Nephron (organoid): Measurements from ENCODE around the gene CCDC9B.

Experiments
- H3K27ac Mint-ChIP-seq, 3 experiments: 2 replicates each; pipeline ENCODE4 v1.8.0; 2020; ENCODE audit warnings: mixed read lengths in 3 of 3, mild to moderate bottlenecking in 2 of 3, moderate library complexity in 1 of 3
- H3K27me3 Mint-ChIP-seq: 2 replicates; pipeline ENCODE4 v1.8.0; 2021; ENCODE audit warnings: low read depth, mild to moderate bottlenecking, moderate library complexity, mixed read lengths
- H3K36me3 Mint-ChIP-seq: 2 replicates; pipeline ENCODE4 v1.8.0; 2020; ENCODE audit warnings: low read depth, mixed read lengths
- H3K4me1 Mint-ChIP-seq: 2 replicates; pipeline ENCODE4 v1.8.0; 2020; ENCODE audit warnings: mixed read lengths
- H3K4me3 Mint-ChIP-seq, 3 experiments: 2 replicates each; pipeline ENCODE4 v1.8.0; 2020; ENCODE audit warnings: mild to moderate bottlenecking in 3 of 3, mixed read lengths in 3 of 3, moderate library complexity in 2 of 3
- H3K9me3 Mint-ChIP-seq: 2 replicates; pipeline ENCODE4 v1.8.0; 2020; ENCODE audit warnings: mixed read lengths
- CTCF ChIP-seq, 3 experiments: fragments of 200-600 bp; sonication (generic); IDR thresholded peaks; one replicate each; pipeline ENCODE4 v1.5.0; 2021; ENCODE audit warnings: antibody characterized with exemption in 3 of 3; ENCODE audit not compliant: unreplicated experiment in 3 of 3

CCDC9B gene

GRCh38 chr15:40331637-40332036 is 9.1 kb downstream of the CCDC9B start:
- no peaks in the 10 kb centered on the region for H3K9me3 Mint-ChIP-seq
- H3K27me3 Mint-ChIP-seq, result peaks cover 14% of the 10 kb centered on the region
- no peak overlapping the region for H3K4me3 Mint-ChIP-seq
- peaks cover 67% of the 10 kb centered on the region for H3K4me1 Mint-ChIP-seq
- TF ChIP-seq CTCF (IDR thresholded peaks at IDR 0.05; ENCODE audit: unreplicated experiment in 3 of 3), result no peak
- no peaks in the 10 kb centered on the region for H3K36me3 Mint-ChIP-seq
- H3K27ac Mint-ChIP-seq, result no peak overlapping the region

- no peak overlapping the region for H3K27ac Mint-ChIP-seq
- H3K36me3 Mint-ChIP-seq, result no peaks in the 10 kb centered on the region
- H3K27me3 Mint-ChIP-seq, result peaks cover 18% of the 10 kb centered on the region
- no peaks in the 10 kb centered on the region for H3K9me3 Mint-ChIP-seq
- H3K4me3 Mint-ChIP-seq, result peak overlapping the region in 1 of 3 experiments; percentile 27
- peaks cover 70% of the 10 kb centered on the region for H3K4me1 Mint-ChIP-seq
- no peak for TF ChIP-seq CTCF (IDR thresholded peaks at IDR 0.05; ENCODE audit: unreplicated experiment in 3 of 3)
Measured at GRCh38 chr15:40331026-40331425, 9.7 kb downstream of the CCDC9B start.

- no peak for TF ChIP-seq CTCF (IDR thresholded peaks at IDR 0.05; ENCODE audit: unreplicated experiment in 3 of 3)
- peaks cover 67% of the 10 kb centered on the region for H3K4me1 Mint-ChIP-seq
- H3K27ac Mint-ChIP-seq, result peak overlapping the region; percentile 42 to 68 (median 47)
- no peaks in the 10 kb centered on the region for H3K9me3 Mint-ChIP-seq
- H3K36me3 Mint-ChIP-seq, result peaks cover 1% of the 10 kb centered on the region
- H3K27me3 Mint-ChIP-seq, result peaks cover 14% of the 10 kb centered on the region
- no peak overlapping the region for H3K4me3 Mint-ChIP-seq
Measured at GRCh38 chr15:40330368-40330836, 10.3 kb downstream of the CCDC9B start.

GRCh38 chr15:40329804-40330203 is 10.9 kb downstream of the CCDC9B start:
- H3K36me3 Mint-ChIP-seq, result peaks cover 5% of the 10 kb centered on the region
- H3K9me3 Mint-ChIP-seq, result no peaks in the 10 kb centered on the region
- no peak for TF ChIP-seq CTCF (IDR thresholded peaks at IDR 0.05; ENCODE audit: unreplicated experiment in 3 of 3)
- peaks cover 71% of the 10 kb centered on the region for H3K4me1 Mint-ChIP-seq
- H3K27me3 Mint-ChIP-seq, result peaks cover 18% of the 10 kb centered on the region
- H3K4me3 Mint-ChIP-seq, result no peak overlapping the region
- peak overlapping the region in 1 of 3 experiments; percentile 47 for H3K27ac Mint-ChIP-seq

- no peak for TF ChIP-seq CTCF (IDR thresholded peaks at IDR 0.05; ENCODE audit: unreplicated experiment in 3 of 3)
- Mint-ChIP-seq H3K36me3 (peaks cover 5% of the 10 kb centered on the region), H3K4me3 (peak overlapping the region in 2 of 3 experiments; percentile 4 to 59), H3K27me3 (peaks cover 18% of the 10 kb centered on the region), H3K27ac (peak overlapping the region; percentile 28 to 78 (median 33)), H3K9me3 (no peaks in the 10 kb centered on the region), H3K4me1 (peaks cover 64% of the 10 kb centered on the region)
Measured at GRCh38 chr15:40328751-40329150, 12.0 kb downstream of the CCDC9B start.

- Mint-ChIP-seq H3K27me3 (peaks cover 19% of the 10 kb centered on the region), H3K4me3 (peak overlapping the region; percentile 2 to 59 (median 18)), H3K9me3 (no peaks in the 10 kb centered on the region), H3K4me1 (peaks cover 63% of the 10 kb centered on the region), H3K27ac (peak overlapping the region; percentile 0 to 33 (median 6)), H3K36me3 (peaks cover 5% of the 10 kb centered on the region)
- TF ChIP-seq CTCF (IDR thresholded peaks at IDR 0.05; ENCODE audit: unreplicated experiment in 3 of 3), result no peak
Measured at GRCh38 chr15:40328176-40328575, 12.6 kb downstream of the CCDC9B start.
